GM12873 (cell line): ENCODE measurements around the gene ACKR2.

Source experiments
- CTCF ChIP-seq: IDR thresholded peaks from 2 replicates; pipeline ENCODE4 v1.5.1; 2012; ENCODE audit warnings: low read depth, mild to moderate bottlenecking, moderate library complexity, low read length, control low read depth; ENCODE audit not compliant: insufficient read depth; ENCODE audit errors: missing control alignments

The ACKR2 gene

DNA sequence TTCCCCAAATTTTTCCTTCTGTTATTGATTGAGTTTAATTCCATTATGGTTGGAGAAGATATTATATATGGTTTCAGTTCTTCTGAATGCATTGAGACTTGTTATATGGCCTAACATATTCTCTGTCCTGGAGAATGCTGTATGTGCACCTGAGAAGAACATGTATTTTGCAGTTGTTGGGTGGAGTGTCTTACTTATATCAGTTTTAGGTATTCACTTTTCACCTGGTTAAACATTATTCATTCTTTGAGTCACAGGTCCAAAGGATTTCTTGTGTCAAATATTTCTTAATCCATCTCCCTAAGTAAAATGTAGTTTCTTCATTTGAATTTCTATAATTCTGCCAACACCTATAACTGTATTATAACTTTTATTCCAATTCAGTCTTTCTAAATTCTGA, 17.8 kb downstream of the ACKR2 start:
- TF ChIP-seq CTCF = no peak

- TF ChIP-seq CTCF = no peak
These were observed 18.4 kb downstream of the ACKR2 start for GRCh38 chr3:42827654-42828053.

GRCh38 chr3:42829083-42829627, 19.9 kb downstream of the ACKR2 start:
- no peak for TF ChIP-seq CTCF

DNA sequence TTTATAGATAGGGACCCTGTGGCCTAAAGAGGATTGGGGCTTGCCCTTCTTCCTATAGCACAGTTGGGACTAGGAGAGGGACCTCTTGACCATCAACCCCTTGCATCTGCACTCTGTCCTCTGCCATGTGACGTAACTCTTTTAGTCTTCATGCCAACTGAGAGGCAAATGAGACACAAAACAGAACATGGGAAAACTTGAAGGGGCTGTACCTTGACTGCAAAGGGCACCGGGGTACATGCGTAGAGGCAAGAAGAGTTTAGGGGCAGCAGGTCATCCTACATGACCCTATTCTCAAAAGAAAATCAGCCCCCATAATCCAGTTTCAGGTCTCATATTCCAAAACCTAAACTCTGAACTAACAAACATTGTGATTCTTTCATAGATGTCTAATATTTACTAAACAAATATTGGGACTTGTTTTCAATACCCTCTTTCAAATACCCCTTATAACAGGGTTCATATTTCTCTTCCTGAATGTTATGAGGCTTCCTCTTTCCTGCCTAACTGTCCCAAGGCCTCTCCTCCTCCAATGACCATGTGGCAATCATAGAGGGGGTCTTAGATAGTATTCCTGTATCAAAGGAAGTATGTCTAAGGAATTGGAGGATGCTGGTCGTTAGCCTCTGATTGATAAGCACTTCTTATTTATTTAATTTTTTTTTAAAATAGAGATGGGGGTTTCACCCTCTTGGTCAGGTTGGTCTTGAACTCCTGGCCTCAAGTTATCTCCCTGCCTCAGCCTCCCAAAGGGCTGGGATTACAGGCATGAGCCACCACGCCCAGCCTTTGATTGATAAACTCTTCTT, 20.6 kb downstream of the ACKR2 start:
- no peak for TF ChIP-seq CTCF

- TF ChIP-seq CTCF = peak; percentile 39
These were observed 21.4 kb downstream of the ACKR2 start for GRCh38 chr3:42830437-42831320.

GRCh38 chr3:42831321-42831713, 22.1 kb downstream of the ACKR2 start:
- TF ChIP-seq CTCF = peak; percentile 80
